AG04449 (cell line): ENCODE results near the gene TXLNG.
A peak's percentile ranks its signal among the peaks of the same experiment; 100 is the strongest.

ENCODE experiments used
- CTCF ChIA-PET: fragments of 350-600 bp; formaldehyde crosslinking; extraction: SDS; loops from one replicate; lab custom pipeline; 2021; ENCODE audit warnings: antibody characterized with exemption; lab: Yijun Ruan, JAX
- POLR2A ChIA-PET: fragments of 400-600, 350-600 bp; formaldehyde crosslinking; extraction: SDS; loops from one replicate; lab custom pipeline; 2020; ENCODE audit warnings: antibody characterized with exemption, inconsistent platforms; lab: Yijun Ruan, JAX
- DNase-seq: peaks from one replicate; pipeline ENCODE4 v3.0.0-alpha.2; 2010; ENCODE audit warnings: low read depth, low spot score
- H3K4me3 ChIP-seq: 2 replicates; pipeline ENCODE4 v1.5.1; 2011; ENCODE audit warnings: low read depth, mild to moderate bottlenecking, control low read depth, low read length
- TF ChIP-seq, protein P1 (sequence below): IDR thresholded peaks from one replicate; pipeline ENCODE4 v1.5.1; 2011; ENCODE audit warnings: mild to moderate bottlenecking, moderate library complexity, low read length, control low read depth, inconsistent platforms; ENCODE audit not compliant: insufficient read depth; ENCODE audit errors: missing control alignments

The TXLNG gene

DNA sequence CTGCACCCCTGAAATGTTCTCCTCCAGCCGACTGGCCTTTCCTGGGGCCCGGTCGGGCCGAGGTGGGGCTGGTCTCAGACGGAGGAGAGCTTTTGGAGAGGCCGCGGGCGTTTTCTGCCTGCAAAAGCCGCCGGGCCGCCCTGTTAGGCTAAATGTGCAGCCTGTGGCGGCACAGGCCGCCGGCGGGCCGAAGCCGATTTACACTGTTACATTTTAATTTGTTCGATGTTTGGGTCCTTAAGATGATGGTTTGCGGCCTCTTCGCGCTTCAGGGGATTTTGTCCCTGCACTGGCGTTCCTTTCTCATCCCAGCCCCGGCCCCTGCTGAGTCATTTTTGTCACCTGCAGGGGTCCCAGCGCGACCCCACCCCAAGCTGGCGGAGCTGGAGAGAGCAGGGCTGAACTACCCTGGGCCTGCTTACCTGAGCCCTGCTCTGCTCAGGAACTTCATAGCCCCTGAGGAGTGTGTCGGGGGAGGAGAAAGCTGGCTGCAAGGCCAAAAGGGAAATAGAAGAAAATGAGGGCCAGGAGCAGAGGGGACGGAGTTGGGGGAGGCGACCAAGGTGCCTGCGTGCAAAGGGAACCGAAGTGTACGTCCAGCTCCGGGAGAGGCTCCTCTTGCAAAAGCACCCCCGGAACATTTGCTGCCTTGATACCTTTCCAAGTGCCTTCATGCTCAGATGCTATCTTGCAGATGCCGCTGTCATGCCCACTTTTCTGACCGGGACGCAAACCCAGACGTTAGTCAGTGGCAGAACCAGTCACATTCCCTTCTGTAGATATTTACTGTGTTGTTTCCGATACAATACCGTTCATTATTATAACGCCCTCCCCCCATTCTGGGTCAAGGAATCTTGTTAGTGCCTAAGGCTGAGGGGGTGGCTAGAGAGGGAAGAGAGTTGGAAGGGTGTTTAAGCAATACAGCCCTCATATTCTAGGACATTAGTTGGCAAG, 84.9 kb downstream of the TXLNG start:
- DNase-seq: no peak
- TF ChIP-seq, protein P1, sequence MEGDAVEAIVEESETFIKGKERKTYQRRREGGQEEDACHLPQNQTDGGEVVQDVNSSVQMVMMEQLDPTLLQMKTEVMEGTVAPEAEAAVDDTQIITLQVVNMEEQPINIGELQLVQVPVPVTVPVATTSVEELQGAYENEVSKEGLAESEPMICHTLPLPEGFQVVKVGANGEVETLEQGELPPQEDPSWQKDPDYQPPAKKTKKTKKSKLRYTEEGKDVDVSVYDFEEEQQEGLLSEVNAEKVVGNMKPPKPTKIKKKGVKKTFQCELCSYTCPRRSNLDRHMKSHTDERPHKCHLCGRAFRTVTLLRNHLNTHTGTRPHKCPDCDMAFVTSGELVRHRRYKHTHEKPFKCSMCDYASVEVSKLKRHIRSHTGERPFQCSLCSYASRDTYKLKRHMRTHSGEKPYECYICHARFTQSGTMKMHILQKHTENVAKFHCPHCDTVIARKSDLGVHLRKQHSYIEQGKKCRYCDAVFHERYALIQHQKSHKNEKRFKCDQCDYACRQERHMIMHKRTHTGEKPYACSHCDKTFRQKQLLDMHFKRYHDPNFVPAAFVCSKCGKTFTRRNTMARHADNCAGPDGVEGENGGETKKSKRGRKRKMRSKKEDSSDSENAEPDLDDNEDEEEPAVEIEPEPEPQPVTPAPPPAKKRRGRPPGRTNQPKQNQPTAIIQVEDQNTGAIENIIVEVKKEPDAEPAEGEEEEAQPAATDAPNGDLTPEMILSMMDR: no peak
- ChIA-PET CTCF (interaction anchor here (1.1 kb wide), 1 partner anchor 11 kb away, joined by 6 read pairs; no protein-coding TSS in a partner anchor), POLR2A (interaction anchor here (1.0 to 1.7 kb wide), 2 partner anchors 12 to 866 kb away, joined by 3 to 7 read pairs; partner anchors contain the start of gene SCML1)
- peak overlapping the region; percentile 46 for H3K4me3 ChIP-seq

DNA sequence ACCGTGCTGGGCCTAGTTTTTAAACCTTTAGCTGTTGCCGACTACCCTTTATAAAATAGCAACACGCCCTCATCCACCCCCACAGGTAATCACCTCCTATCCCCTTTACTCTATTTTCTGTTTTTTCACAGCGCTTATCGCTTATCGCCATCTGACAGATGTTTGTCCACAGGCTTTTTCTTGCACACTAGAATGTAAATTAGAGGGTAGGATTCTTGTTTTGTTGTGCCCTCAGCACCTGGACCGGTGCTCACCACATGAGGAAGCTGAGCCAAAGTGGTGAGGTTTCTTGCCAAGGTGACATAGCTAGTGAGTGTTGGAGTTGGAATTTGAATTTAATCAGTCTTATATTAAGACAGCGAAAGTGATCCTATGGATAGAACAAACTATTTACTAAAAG, 86.8 kb downstream of the TXLNG start:
- CTCF ChIA-PET: interaction anchor here (1.2 to 2.9 kb wide), 2 partner anchors 10 to 20 kb away, joined by 3 to 21 read pairs; no protein-coding TSS in a partner anchor
- POLR2A ChIA-PET: no interaction called here
- DNase-seq: no peak

GRCh38 chrX:16874458-16875095, 88.3 kb downstream of the TXLNG start:
- DNase-seq: no peak
- no peak overlapping the region for H3K4me3 ChIP-seq
- ChIA-PET POLR2A (no interaction called here), CTCF (interaction anchor here (1.4 to 2.9 kb wide), 3 partner anchors 9 to 48 kb away, joined by 4 to 21 read pairs (median 7); no protein-coding TSS in a partner anchor)
- TF ChIP-seq, protein P1: no peak

More for the DNA sequence above, 86.8 kb downstream of the TXLNG start:
- TF ChIP-seq, protein P1: no peak
- H3K4me3 ChIP-seq: no peak overlapping the region

GRCh38 chrX:16876696-16877095, 90.4 kb downstream of the TXLNG start:
- no peak overlapping the region for H3K4me3 ChIP-seq
- DNase-seq: no peak
- ChIA-PET POLR2A (no interaction called here), CTCF (interaction anchor here (1.2 to 1.6 kb wide), 2 partner anchors 8 to 170 kb away, joined by 4 read pairs; no protein-coding TSS in a partner anchor)
- TF ChIP-seq, protein P1: no peak

GRCh38 chrX:16882169-16882568, 95.9 kb downstream of the TXLNG start:
- DNase-seq: no peak
- POLR2A ChIA-PET: interaction anchor here (1.6 kb wide), 1 partner anchor 11 kb away, joined by 7 read pairs; the partner anchor contains the start of gene RBBP7

More at GRCh38 chrX:16882169-16882568, 95.9 kb downstream of the TXLNG start:
- CTCF ChIA-PET: interaction anchor here (0.6 to 6.4 kb wide), 19 partner anchors 9 to 1085 kb away, joined by 3 to 82 read pairs (median 6); no protein-coding TSS in a partner anchor
- TF ChIP-seq, protein P1: no peak
- peak overlapping the region; percentile 46 for H3K4me3 ChIP-seq
